Fibroblast of pulmonary artery (primary cell): ENCODE data around the gene TP73.
"Not testable (repeated sequence)": the region's sequence is repeated elsewhere in the genome, so short reads cannot be mapped to it uniquely, and the experiment has no call there.

Experiments used
- DNase-seq: peaks from one replicate; pipeline ENCODE4 v3.0.0-alpha.2; 2010; ENCODE audit warnings: low read depth
- H3K4me3 ChIP-seq: replicated peaks from 2 replicates; pipeline ENCODE4 v1.5.1; 2011; ENCODE audit warnings: low read depth, mild to moderate bottlenecking, control low read depth, low read length, moderate library complexity
- TF ChIP-seq, protein P1 (sequence below): IDR thresholded peaks from 2 replicates; pipeline ENCODE4 v1.5.1; 2011; ENCODE audit warnings: mild to moderate bottlenecking, control low read depth, low read length, inconsistent platforms; ENCODE audit errors: missing control alignments

Gene TP73

DNA sequence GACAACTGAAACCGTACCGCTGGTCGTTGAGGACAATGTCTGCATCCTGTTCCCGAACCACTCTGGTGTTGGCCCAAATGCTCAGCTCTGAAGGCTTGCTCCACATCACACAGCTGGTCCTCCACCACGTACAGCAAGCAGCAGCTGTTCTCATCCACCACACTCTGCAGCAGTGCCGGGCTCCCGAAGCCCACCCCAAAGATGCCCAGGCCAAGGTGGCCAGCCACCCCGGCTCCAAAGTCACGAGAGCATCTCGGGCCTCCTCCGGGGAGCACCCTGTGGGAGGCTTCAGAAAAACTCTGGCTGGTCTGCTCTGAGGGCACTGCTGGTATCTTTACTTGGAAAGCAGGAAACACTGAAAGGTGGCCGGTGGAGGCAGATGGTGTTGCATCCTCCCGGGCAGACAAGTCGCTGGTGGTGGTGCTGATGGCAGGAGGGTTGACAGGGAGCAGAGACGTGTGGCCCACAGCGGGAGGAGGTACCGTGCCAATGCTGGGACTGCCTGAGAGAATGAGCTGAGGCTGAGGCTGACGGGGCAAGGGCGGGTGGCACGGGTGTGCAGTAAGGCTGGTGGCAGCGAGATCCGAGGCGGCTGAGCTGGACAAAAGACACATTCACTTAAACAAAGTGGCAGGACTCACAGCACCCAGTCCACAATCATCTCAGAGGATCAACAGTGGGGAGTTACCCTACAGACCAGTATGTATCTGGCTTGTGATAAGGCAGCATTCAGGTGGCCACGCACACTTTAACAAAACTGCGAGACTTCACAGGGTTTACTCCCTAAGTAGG is 93.5 kb downstream of the TP73 start:
- TF ChIP-seq, protein P1, sequence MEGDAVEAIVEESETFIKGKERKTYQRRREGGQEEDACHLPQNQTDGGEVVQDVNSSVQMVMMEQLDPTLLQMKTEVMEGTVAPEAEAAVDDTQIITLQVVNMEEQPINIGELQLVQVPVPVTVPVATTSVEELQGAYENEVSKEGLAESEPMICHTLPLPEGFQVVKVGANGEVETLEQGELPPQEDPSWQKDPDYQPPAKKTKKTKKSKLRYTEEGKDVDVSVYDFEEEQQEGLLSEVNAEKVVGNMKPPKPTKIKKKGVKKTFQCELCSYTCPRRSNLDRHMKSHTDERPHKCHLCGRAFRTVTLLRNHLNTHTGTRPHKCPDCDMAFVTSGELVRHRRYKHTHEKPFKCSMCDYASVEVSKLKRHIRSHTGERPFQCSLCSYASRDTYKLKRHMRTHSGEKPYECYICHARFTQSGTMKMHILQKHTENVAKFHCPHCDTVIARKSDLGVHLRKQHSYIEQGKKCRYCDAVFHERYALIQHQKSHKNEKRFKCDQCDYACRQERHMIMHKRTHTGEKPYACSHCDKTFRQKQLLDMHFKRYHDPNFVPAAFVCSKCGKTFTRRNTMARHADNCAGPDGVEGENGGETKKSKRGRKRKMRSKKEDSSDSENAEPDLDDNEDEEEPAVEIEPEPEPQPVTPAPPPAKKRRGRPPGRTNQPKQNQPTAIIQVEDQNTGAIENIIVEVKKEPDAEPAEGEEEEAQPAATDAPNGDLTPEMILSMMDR = no peak
- DNase-seq = no peak
- H3K4me3 ChIP-seq = no peak overlapping the region

DNA sequence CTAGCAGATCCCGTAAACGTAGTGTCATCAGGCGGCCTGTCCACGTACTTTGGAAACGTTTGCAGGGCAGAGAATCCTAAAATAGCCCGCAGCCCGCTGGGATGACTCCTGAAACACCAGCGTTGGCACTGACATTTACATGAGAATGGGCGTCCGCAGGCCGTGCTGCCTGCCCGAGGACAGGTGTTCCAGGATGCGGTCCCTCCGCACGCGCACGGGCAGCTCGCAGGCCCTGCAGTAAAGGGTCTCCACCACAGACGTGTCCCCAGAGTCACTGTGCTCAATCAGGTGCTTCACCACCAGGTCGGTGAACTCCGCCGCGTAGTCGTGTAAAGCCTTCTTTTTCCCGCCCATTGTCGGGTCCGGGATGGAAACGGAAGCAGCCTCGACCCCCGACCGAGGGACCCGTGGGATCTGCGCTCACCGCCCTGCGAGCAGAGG is 94.1 kb downstream of the TP73 start:
- TF ChIP-seq, protein P1 = no peak
- peak overlapping the region; percentile 67 for H3K4me3 ChIP-seq
- no peak for DNase-seq

DNA sequence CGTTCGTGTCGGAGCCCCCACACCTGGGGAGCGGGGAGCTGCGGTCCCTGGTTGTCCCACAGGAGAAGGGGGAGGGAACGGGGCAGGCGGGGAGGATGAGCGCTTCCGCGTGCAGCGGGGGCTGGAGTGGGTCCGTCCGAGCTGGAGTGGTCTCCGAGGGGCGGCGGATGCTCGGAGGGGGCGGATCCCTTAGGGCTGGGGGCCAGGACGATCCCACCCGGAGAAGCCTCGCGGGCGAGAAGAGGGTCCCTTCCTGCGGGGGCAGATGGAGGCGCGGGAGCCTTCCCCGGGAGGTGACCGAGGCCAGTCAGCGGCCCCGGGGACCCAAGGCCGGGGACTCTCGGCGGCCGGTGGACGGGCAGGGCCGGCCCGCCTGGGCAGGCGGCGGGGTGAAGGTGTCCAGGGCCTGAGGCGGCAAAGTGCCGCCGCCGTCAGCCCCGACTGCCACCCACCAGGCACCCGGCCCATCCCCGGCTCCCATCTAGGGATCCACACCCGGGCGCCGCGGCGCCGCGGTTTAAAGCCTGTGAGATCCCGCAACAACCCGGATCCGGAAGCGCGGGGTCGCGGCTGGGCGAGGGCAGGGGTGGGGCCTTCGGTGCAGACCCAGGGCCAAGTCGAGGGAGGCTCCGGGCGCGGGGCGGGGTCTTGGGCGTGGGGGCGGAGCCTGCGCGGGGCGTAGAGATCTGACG is 94.7 kb downstream of the TP73 start:
- TF ChIP-seq, protein P1 = no peak
- DNase-seq = peak; percentile 70
- peak overlapping the region; percentile 67 for H3K4me3 ChIP-seq

DNA sequence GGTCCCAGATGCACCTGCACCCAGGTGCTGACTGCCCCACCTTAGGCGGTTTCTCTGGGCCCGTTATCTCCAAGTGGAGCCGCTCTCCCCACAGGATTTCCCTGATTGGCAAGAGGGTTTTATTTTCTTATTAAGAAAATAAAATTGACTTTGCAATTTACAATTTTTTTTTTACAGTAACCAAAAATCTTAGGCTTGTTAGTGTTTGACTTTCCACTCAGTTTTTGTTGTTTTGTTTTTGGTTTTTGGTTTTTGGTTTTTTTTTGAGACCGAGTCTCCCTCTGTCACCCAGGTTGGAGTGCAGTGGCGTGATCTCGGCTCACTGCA is 95.2 kb downstream of the TP73 start:
- TF ChIP-seq, protein P1 = no peak
- DNase-seq = no peak
- peak overlapping the region; percentile 67 for H3K4me3 ChIP-seq

DNA sequence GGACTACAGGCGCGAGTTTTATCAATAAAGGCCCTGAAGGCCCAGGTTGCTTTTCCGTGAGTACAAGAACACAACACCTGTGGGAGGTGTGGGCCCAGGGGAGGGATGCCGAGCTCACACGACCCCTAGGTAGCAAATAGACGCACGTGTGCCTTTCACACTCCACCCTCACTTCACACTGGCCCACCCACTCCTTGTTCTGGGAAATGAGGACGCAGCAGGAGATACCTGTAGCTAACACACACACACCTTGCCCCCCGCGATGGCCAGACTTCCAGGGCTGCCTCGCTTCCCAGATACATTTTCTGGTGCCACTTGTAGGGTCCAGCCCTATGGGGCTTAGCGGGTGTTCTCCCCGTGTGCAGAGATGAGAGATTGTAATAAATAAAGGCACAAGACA is 95.6 kb downstream of the TP73 start:
- H3K4me3 ChIP-seq = peak overlapping the region; percentile 67
- DNase-seq = no peak
- TF ChIP-seq, protein P1 = no peak

DNA sequence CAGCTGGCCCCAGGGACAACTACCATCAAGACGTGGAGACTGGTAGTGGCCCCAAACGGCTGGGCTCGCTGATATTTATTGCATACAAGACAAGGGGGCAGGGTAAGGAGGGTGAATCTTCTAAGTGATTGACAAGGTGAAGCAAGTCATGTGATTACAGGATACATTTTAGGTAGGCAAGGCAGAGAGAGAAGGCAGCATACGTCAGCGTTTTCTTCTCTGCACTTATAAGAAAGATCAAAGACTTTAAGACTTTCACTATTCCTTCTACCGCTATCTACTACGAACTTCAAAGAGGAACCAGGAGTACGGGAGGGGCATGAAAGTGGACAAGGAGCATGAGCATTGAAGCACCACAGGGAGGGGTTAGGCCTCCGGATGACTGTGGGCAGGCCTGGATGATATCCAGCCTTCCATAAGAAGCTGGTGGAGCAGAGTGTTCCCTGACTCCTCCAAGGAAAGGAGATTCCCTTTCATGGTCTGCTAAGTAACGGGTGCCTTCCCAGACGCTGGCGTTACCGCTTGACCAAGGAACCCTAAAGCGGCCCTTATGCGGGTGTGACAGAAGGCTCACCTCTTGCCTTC is 96.1 kb downstream of the TP73 start:
- not testable (repeated sequence) for H3K4me3 ChIP-seq, DNase-seq

DNA sequence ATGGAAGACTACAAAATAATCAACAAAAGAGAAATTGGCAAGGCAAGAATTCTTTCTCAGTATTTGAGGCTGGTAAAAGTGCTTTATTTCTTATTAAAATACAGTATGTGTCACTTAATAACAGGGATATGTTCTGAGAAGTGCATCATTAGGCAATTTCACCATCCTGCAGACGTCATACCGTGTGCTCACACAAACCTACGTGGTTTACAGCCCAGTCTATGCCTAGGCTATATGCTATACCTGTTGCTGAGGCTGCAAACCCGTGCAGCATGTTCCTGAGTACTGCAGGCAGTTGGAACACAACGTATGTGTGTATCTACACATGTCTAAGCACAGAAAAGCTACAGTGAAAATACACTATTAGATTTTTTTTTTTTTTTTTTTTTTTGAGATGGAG is 97.2 kb downstream of the TP73 start:
- H3K4me3 ChIP-seq = no peak overlapping the region
- DNase-seq = no peak
- TF ChIP-seq, protein P1 = no peak
